SKM-1 (cell line): Measurements from ENCODE around the gene PLA2G2A.
"Not testable (repeated sequence)": the region's sequence is repeated elsewhere in the genome, so short reads cannot be mapped to it uniquely, and the experiment has no call there.

Experiments
- DNase-seq: peaks from one replicate; lab custom pipeline; 2025; ENCODE audit not compliant: unreplicated experiment; lab: John Stamatoyannopoulos, UW

Gene PLA2G2A

DNA sequence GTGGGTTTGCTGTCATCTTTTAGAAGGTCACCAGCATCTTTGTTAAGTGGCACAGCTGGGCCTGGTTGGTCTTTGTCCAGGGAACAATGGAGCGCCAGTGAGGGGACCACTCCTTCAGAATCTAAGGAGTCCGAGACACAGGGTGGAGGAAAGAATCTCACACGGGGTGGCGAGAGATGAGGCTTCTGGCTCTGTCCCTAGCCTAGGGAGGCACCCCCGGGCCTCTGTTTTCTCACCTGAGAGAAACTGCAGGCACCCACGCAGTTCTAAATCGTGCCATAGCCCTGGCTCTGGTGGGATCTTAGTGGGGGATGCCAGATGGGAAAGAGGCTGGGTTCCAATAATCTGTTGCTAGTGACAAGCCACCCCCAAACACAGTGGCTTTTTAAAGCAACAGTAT is 45.1 kb downstream of the PLA2G2A start:
- DNase-seq: no peak

DNA sequence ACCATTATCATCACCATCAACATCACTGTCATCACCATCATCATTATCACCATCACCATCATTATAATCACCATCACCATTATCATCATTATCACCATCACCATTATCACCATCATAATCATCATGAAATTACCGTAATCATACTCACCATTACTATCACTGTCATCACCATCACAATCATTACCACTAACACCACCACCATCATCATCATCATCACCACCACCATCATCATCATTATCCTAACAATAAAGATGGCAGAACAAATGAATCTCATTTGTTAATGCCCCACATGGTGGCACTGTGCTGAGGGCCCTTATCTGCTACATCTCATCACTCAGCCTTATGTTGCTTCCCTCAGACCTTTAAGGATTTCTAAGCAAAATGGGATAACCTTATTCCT is 46.6 kb downstream of the PLA2G2A start:
- DNase-seq: no peak

DNA sequence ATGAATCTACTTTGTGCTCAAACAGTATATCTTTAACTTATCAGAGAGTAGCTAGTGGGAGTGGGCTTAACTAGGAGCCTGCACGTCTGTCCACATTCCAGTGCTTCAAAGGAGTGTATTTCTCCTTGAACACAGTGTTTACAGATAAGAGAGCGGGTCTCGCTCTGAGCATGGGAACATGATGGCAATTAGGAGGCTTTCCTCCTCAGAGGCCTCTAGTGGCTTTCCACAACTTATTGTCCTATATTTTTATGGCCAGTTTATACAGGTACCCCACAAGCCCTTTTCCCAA is 52.3 kb downstream of the PLA2G2A start:
- DNase-seq: not testable (repeated sequence)

DNA sequence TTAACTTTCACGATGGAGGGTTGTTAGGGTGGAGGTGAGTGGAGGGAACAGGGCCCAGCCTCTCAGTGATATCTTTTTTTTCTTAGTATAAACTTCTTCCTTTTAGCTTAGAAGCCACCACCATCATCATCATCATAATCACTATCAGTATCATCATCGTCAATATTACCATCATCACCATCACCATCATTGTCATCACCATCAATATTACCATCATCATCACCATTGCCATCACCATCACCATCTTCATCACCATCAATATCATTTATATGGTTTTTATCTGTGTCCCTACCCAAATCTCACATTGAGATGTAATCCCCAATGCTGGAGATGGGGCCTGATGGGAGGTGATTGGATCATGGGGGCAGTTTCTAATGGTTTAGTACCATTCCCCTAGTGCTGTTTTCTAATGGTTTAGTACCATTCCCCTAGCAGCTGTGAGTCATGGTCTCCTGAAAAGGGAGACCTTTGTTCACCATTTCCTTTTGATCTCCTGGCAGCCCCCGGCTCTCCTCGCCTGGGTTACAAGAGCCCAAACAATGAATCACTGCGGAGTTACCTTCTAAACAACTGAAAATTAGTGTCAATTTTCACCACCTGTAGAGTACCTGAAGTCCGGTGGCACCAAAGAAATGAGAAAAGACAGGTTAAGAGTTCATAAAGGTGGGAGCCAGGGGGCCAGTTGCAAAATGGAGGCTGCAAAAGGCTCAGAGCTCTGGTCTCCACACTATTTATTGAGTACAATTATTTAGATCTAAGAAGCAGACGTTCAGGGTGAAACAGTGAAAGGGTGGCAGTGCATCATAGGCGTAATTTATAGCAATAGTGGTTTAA is 52.9 kb downstream of the PLA2G2A start:
- no peak for DNase-seq
